UCSD-AML1 (cell line): ENCODE results near the gene CLPTM1L.
A peak's percentile ranks its signal among the peaks of the same experiment; 100 is the strongest.

Experiments
- DNase-seq: peaks from one replicate; lab custom pipeline; 2025; ENCODE audit not compliant: unreplicated experiment; lab: John Stamatoyannopoulos, UW

The CLPTM1L gene, protein sequence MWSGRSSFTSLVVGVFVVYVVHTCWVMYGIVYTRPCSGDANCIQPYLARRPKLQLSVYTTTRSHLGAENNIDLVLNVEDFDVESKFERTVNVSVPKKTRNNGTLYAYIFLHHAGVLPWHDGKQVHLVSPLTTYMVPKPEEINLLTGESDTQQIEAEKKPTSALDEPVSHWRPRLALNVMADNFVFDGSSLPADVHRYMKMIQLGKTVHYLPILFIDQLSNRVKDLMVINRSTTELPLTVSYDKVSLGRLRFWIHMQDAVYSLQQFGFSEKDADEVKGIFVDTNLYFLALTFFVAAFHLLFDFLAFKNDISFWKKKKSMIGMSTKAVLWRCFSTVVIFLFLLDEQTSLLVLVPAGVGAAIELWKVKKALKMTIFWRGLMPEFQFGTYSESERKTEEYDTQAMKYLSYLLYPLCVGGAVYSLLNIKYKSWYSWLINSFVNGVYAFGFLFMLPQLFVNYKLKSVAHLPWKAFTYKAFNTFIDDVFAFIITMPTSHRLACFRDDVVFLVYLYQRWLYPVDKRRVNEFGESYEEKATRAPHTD

DNA sequence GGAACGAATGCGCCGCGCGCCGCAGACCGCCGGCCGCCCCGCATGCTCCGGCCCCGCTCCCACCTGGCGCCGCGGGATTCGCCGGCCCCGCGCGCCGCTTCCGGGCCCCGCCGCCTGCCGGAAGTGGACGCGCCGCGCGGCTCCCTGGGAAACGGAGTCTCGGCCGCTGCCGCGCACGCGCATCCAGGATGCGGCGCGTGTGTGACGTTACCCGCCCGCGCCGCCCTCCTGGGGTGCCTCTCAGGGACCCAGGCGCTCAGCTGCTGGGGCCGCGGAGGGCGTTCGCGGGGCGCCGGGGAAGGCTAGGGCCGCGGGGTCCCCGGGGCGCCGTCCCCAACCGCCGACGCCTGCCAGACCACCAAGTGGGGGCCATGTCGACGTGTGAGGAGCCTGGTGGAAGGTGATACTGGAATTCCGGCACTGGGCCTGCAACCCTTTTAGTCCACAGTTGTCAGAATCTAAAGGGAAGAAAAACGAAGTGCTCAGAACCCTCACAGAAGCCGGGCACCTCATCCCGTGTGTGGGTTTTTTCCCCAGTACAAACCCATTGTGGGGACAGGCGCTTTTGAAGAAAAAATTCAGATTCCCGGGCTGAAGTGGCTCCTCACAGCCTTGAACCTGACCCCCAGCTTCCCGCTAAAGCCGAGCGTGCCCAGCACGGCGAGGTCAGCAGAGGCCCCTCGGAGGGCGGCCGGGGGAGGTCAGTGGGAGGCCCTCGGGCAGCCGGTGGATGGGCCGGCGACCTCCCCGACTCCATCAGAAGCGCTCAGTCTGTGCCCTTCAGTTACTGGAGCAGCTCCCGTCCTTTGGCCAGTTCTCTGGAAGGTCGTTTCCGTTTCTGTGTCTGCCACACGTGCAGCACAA, at the start of gene CLPTM1L:
Gene CLPTM1L, minus strand, starts transcription at position 125 of the 864 bp plus-strand sequence. CDS start 258 bp downstream, outside the sequence.
- DNase-seq = peak; percentile 90

DNA sequence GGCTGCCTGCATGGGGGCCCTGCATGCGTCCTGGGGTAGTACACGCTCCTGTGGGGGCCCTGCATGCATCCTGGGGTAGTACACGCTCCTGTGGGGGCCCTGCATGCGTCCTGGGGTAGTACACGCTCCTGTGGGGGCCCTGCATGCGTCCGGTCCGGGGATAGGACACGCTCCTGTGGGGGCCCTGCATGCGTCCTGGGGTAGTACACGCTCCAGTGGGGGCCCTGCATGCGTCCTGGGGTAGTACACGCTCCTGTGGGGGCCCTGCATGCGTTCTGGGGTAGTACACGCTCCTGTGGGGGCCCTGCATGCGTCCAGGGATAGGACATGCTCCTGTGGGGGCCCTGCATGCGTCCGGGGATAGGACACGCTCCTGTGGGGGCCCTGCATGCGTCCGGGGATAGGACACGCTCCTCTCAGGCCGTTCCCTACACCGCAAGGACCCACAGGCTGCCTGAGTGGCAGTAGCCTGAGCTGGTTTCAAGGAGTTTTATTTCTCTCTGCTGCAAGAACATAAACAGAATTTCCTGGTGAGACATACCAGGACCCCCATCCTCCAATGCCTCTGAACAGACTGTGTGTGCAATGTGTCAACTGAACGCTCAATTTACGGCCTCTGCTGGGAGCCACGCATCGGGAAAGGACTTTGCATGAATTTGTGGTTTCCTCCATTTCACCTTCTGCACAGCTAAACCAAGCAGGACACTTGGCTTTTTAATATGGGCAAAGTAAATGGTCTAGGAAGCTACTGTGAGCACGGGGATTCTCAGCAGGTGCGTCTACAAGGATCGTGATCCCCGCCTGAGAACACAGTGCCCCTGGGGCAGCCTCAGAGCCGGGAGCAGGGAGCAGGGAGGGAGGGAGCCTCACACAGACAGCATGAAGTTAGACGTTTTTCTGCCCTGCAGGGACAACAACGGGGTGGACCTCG, 48.9 kb upstream of the CLPTM1L start:
- DNase-seq = no peak

GRCh38 chr5:1392801-1393565, 48.1 kb upstream of the CLPTM1L start:
- DNase-seq = no peak

GRCh38 chr5:1392261-1392660, 47.4 kb upstream of the CLPTM1L start:
- DNase-seq = no peak

GRCh38 chr5:1391691-1392090, 46.8 kb upstream of the CLPTM1L start:
- no peak for DNase-seq

- DNase-seq = no peak
Observed at GRCh38 chr5:1390861-1391600, 46.1 kb upstream of the CLPTM1L start.

DNA sequence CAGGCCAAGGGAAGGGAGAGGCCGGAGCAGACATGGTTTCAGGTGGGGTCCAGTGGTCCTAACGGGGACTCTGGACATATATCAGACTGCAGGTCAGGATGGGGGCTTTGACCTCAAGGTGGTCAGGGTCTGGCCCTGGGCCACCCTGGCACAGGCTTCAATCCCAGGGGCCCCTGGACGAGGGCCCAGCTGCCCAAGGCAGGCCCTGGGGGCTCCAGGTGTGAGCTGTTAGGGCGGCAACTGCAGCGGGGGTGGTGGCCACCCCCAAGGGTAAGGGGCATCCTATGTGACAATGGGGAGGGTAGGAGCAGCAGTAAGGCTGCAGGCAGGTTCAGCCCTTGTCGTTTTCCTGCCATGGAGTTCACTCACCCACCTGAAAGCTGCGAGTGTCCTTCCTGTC, 45.4 kb upstream of the CLPTM1L start:
- DNase-seq = no peak

GRCh38 chr5:1388383-1388967, 43.6 kb upstream of the CLPTM1L start:
- no peak for DNase-seq

GRCh38 chr5:1387876-1388275, 43.0 kb upstream of the CLPTM1L start:
- no peak for DNase-seq

- DNase-seq = no peak
Observed at GRCh38 chr5:1387059-1387755, 42.3 kb upstream of the CLPTM1L start.

DNA sequence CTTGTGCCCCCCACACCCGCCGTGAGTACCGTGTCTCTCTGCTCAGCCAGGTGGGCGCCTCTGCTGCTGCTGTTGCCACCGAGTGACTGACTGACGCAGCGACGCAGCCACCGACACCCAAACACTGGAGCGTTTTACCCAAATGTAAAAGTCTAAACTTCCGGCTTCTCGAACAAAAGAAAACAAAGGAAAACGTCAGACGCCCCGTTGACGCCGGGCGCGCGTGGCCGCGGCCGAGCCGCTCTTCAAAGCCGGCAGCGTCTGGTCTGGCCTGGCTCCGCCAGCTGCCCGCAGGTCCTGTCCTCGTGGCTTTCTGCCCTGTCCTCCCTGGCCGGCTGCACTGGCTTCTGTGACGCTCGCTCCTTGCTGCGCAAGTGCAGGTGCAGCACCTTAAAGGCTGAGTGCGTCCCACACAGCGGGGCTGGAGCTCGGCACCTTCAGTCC, 41.4 kb upstream of the CLPTM1L start:
- DNase-seq = peak; percentile 24

GRCh38 chr5:1385395-1386273, 40.7 kb upstream of the CLPTM1L start:
- peak; percentile 70 for DNase-seq

- no peak for DNase-seq
Observed at GRCh38 chr5:1384521-1384920, 39.6 kb upstream of the CLPTM1L start.

DNA sequence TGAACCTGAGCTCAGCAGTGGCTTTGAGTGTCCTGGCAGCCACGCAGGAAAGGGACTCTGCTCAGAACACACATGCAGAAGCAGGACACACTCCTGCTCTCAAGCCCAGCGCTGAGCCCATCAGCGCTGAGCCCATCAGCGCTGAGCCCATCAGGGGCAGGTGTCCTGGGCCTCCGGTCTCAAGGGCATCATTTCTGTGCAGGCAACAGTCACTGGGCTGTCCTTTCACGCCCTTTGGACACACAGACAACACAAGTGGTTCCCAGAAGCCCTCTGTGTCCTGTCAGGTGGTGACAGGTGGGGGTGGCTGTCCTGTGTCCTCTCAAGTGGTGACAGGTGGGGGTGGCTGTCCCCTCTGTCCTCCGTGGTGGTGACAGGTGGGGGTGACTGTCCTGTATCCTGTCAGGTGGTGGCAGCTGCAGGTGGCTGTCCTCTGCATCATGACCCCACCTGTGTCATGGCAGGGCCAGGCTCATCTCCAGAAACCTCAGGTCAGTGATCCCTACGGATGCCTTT, 39.0 kb upstream of the CLPTM1L start:
- no peak for DNase-seq

DNA sequence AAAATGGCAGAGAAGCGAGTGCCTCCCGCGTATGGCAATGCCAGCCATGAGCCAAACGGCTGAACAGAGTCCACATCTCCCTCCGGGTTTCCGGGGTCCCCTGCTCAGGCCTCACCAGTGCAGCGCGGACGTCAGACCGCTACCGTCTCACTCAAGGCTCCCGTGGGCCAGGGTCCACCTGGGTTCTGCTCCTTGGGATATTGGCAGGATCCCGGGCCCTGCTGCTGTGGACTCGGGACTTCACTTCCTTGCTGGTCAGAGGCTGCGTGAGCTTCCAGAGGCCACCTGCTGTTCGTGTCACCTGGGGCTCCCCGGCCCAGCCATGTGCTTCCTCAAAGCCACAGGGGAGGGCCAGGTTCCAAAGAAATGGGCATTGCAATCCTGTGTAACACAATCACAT, 38.4 kb upstream of the CLPTM1L start:
- DNase-seq = no peak

- DNase-seq = no peak
Observed at GRCh38 chr5:1382248-1382700, 37.4 kb upstream of the CLPTM1L start.
